Measurements from ENCODE around the gene NT5DC3.

- no peak for TF ChIP-seq POLR2A (IDR thresholded peaks at IDR 0.05)
- TF ChIP-seq, protein P1, sequence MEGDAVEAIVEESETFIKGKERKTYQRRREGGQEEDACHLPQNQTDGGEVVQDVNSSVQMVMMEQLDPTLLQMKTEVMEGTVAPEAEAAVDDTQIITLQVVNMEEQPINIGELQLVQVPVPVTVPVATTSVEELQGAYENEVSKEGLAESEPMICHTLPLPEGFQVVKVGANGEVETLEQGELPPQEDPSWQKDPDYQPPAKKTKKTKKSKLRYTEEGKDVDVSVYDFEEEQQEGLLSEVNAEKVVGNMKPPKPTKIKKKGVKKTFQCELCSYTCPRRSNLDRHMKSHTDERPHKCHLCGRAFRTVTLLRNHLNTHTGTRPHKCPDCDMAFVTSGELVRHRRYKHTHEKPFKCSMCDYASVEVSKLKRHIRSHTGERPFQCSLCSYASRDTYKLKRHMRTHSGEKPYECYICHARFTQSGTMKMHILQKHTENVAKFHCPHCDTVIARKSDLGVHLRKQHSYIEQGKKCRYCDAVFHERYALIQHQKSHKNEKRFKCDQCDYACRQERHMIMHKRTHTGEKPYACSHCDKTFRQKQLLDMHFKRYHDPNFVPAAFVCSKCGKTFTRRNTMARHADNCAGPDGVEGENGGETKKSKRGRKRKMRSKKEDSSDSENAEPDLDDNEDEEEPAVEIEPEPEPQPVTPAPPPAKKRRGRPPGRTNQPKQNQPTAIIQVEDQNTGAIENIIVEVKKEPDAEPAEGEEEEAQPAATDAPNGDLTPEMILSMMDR (IDR thresholded peaks at IDR 0.05) = no peak
- no peak for TF ChIP-seq POLR2AphosphoS5 (IDR thresholded peaks at IDR 0.05)
- no peak for TF ChIP-seq EP300 (IDR thresholded peaks at IDR 0.05)
Observed at GRCh38 chr12:103852498-103852997, 11.5 kb upstream of the NT5DC3 start.
